ENCODE measurements around the gene FSTL4. TPM values are rescaled to one million over a fixed set of nuclear protein-coding genes. Genes with fewer than 3 reads are reported as not detected.

Gene FSTL4
- total RNA-seq, 2 donors from 2014 or later = not detected

DNA sequence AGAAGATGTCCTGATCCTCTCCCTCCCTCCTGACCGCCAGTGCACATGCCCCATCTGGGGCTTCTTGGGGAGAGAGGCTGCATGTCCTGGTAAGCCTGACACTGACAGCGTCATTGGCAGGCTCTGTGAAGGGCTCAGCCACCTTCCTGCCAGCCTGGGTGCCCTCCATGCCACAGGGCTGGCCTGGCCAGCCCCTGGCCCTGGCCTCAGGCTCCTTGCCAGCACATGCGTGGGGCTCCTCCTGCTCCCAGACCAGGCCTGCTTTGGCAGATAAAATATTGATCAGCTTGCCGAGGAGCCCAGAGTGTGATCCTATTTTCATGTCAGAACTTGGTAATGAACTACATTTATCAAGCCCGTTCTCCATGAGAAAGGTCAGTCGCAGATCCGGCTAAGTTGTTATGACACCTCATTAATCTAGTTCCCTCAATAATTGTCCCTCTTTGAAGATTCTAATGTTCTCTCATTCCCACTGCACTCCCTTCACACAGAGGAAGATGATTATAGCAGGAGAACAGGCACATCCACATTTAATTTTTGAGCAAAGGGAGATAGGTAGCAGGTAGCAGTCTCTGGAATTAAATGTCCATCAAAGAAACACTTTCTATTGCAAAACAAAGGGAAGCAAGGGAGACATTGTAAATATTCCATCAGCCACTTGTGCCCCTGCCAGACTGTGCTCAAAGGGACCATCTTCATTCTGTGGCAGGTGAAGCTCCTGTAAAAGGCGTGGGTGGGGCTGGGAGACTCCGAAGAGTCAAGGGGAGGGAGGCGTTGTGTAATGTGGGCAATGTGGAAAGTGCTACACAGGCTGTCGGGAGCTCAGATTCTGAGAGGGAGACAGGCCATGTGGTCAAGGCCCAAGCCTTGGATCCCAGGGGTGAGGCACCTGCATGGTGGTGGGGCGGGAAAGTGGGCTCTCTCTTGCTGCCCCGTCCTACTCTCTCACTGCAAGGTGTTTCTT, 288.6 kb downstream of the FSTL4 start:
- DNase-seq (ENCODE audit: low spot score) = no peak
- Histone ChIP-seq H3K4me1 (no peaks in the 10 kb centered on the region), H3K36me3 (no peaks in the 10 kb centered on the region), H3K4me3 (no peak overlapping the region), H3K27ac (no peak overlapping the region), H3K9me3 (no peaks in the 10 kb centered on the region), H3K27me3 (no peaks in the 10 kb centered on the region)
- TF ChIP-seq CTCF (IDR thresholded peaks at IDR 0.05) = no peak

DNA sequence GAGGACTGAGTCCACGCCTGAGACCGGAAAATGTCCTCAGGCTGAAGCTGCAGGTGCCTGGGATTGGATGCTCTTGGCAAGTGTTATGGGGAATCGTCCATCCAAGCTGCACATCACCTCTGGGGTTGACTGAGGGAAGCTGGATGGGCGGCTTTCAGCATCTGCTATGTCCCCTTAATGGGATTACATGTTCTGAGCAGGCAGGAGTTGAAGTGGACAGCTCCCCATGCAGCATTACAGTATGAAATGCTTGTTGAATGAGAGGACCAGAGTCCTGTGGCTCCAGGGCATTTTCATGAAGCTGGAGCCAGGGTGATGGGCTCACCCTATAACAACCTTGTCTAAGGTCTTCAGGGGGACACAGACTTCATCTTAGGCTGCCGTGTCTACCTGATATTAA, 289.6 kb downstream of the FSTL4 start:
- Histone ChIP-seq H3K9me3 (no peaks in the 10 kb centered on the region), H3K4me3 (no peak overlapping the region), H3K4me1 (no peaks in the 10 kb centered on the region), H3K36me3 (no peaks in the 10 kb centered on the region), H3K27ac (no peak overlapping the region), H3K27me3 (no peaks in the 10 kb centered on the region)
- TF ChIP-seq CTCF (IDR thresholded peaks at IDR 0.05) = no peak
- DNase-seq (ENCODE audit: low spot score) = no peak

GRCh38 chr5:133321833-133322420, 290.4 kb downstream of the FSTL4 start:
- Histone ChIP-seq H3K36me3 (no peaks in the 10 kb centered on the region), H3K9me3 (no peaks in the 10 kb centered on the region), H3K27me3 (no peaks in the 10 kb centered on the region), H3K27ac (no peak overlapping the region), H3K4me1 (no peaks in the 10 kb centered on the region), H3K4me3 (no peak overlapping the region)
- no peak for TF ChIP-seq CTCF (IDR thresholded peaks at IDR 0.05)
- no peak for DNase-seq (ENCODE audit: low spot score)

- Histone ChIP-seq H3K4me3 (no peak overlapping the region), H3K9me3 (no peaks in the 10 kb centered on the region), H3K4me1 (no peaks in the 10 kb centered on the region), H3K27me3 (no peaks in the 10 kb centered on the region), H3K27ac (no peak overlapping the region), H3K36me3 (no peaks in the 10 kb centered on the region)
- no peak for DNase-seq (ENCODE audit: low spot score)
- no peak for TF ChIP-seq CTCF (IDR thresholded peaks at IDR 0.05)
Observed at GRCh38 chr5:133321286-133321832, 291.0 kb downstream of the FSTL4 start.

GRCh38 chr5:133319905-133320520, 292.3 kb downstream of the FSTL4 start:
- no peak for DNase-seq (ENCODE audit: low spot score)
- H3K4me3 ChIP-seq = no peak overlapping the region
- H3K4me1 ChIP-seq = no peaks in the 10 kb centered on the region
- no peaks in the 10 kb centered on the region for H3K27me3 ChIP-seq
- TF ChIP-seq CTCF (IDR thresholded peaks at IDR 0.05) = no peak
- no peak overlapping the region for H3K27ac ChIP-seq
- no peaks in the 10 kb centered on the region for H3K9me3 ChIP-seq
- no peaks in the 10 kb centered on the region for H3K36me3 ChIP-seq
